BLaER1 (cell line): ENCODE data around the gene ZNF532.

Source experiments
- H3K27ac ChIP-seq: shearing (Covaris generic); formaldehyde crosslinking; 2 replicates; pipeline ENCODE4 v1.8.1; 2022
- H3K27me3 ChIP-seq: shearing (Covaris generic); formaldehyde crosslinking; 2 replicates; pipeline ENCODE4 v1.8.1; 2022
- H3K36me3 ChIP-seq: shearing (Covaris generic); formaldehyde crosslinking; 2 replicates; pipeline ENCODE4 v1.8.1; 2022
- H3K4me1 ChIP-seq: shearing (Covaris generic); formaldehyde crosslinking; 2 replicates; pipeline ENCODE4 v1.8.1; 2022
- H3K4me2 ChIP-seq: shearing (Covaris generic); formaldehyde crosslinking; 2 replicates; pipeline ENCODE4 v1.8.1; 2022
- H3K4me3 ChIP-seq: shearing (Covaris generic); formaldehyde crosslinking; 2 replicates; pipeline ENCODE4 v1.8.1; 2022
- H3K9ac ChIP-seq: shearing (Covaris generic); formaldehyde crosslinking; 2 replicates; pipeline ENCODE4 v1.8.1; 2022
- H3K9me3 ChIP-seq: shearing (Covaris generic); formaldehyde crosslinking; 2 replicates; pipeline ENCODE4 v1.8.1; 2022
- H4K20me1 ChIP-seq: shearing (Covaris generic); formaldehyde crosslinking; 2 replicates; pipeline ENCODE4 v1.8.1; 2022
- Cebpa-rat ChIP-seq: shearing (Covaris generic); IDR thresholded peaks from 2 replicates; pipeline ENCODE4 v1.8.1; 2022

Gene ZNF532

DNA sequence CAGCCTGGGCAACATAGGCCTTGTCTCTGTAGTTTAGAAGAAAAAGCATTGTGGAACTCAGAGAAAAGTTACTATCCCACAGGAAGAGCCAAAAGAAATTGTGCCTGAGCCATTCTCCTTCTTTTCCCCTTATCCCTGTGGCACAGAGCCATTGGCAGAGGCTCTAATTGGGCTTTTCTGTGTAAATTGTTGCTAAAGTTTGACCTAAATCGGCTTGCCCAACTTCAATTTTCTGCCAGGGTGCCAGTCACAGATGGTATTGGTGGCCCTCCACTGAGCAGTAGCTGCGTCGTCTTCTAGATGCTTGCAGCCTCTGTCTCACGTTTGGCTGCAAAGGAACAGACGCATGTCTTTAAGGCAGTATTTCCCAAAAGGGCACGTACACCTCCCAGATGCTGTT lies 30.3 kb downstream of the ZNF532 start:
- no peak overlapping the region for H3K9ac ChIP-seq
- H3K4me2 ChIP-seq = no peak overlapping the region
- peaks cover 34% of the 10 kb centered on the region for H3K27me3 ChIP-seq
- no peaks in the 10 kb centered on the region for H3K9me3 ChIP-seq
- TF ChIP-seq Cebpa-rat = no peak
- no peaks in the 10 kb centered on the region for H3K36me3 ChIP-seq
- H4K20me1 ChIP-seq = 0 out of 2 replicates have a peak, but pooled peaks cover 5% of the 10 kb centered on the region
- no peak overlapping the region for H3K27ac ChIP-seq
- peaks cover 19% of the 10 kb centered on the region for H3K4me1 ChIP-seq
- H3K4me3 ChIP-seq = no peak overlapping the region

DNA sequence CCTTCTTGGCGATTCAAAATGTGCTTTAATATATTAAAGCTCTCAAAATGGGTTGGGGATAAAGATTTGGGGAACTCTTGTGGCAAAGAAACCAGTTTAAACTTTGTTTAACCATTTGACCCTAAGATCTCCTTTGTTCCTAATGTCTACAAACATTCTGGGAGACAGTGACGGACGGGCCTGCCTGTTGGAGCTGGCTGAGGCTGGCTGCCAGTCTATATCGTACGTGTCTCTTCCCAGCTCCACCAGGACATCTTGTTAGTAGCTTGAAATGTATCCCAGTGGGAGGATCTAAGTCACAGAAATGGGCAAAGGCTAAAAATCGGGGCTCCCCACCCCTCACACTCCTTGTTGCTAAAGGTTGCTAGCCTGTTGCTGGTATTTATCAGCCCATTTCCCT lies 30.7 kb downstream of the ZNF532 start:
- Histone ChIP-seq H3K4me2 (no peak overlapping the region), H3K4me3 (no peak overlapping the region), H3K4me1 (peaks cover 19% of the 10 kb centered on the region), H3K9me3 (no peaks in the 10 kb centered on the region), H3K27ac (no peak overlapping the region), H3K9ac (no peak overlapping the region), H4K20me1 (0 out of 2 replicates have a peak, but pooled peaks cover 5% of the 10 kb centered on the region), H3K27me3 (peaks cover 38% of the 10 kb centered on the region), H3K36me3 (no peaks in the 10 kb centered on the region)
- no peak for TF ChIP-seq Cebpa-rat

DNA sequence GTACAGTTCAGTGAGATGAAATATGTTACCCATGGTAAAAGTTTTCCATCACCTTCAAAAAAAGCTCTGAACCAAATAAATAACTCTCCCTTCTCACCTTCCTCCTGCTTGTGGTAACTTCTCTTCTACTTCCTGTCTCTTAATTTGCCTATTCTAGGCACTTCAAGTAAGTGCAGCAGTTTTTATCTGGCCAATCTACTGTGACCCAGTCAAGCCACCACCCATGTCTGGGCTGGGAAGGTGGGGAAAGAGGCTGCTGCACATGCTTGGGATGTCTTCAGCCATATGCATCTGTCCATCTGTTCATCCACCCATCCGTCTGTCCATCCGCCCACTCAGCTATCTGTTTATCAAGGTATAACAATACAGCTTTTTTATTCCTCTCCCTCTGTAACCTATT lies 31.6 kb downstream of the ZNF532 start:
- H3K36me3 ChIP-seq = no peaks in the 10 kb centered on the region
- peaks cover 19% of the 10 kb centered on the region for H3K4me1 ChIP-seq
- no peak overlapping the region for H3K27ac ChIP-seq
- H3K27me3 ChIP-seq = peaks cover 39% of the 10 kb centered on the region
- 0 out of 2 replicates have a peak, but pooled peaks cover 5% of the 10 kb centered on the region for H4K20me1 ChIP-seq
- no peak for TF ChIP-seq Cebpa-rat
- H3K9me3 ChIP-seq = no peaks in the 10 kb centered on the region
- H3K9ac ChIP-seq = no peak overlapping the region
- no peak overlapping the region for H3K4me3 ChIP-seq
- peak overlapping the region; percentile 52 for H3K4me2 ChIP-seq

DNA sequence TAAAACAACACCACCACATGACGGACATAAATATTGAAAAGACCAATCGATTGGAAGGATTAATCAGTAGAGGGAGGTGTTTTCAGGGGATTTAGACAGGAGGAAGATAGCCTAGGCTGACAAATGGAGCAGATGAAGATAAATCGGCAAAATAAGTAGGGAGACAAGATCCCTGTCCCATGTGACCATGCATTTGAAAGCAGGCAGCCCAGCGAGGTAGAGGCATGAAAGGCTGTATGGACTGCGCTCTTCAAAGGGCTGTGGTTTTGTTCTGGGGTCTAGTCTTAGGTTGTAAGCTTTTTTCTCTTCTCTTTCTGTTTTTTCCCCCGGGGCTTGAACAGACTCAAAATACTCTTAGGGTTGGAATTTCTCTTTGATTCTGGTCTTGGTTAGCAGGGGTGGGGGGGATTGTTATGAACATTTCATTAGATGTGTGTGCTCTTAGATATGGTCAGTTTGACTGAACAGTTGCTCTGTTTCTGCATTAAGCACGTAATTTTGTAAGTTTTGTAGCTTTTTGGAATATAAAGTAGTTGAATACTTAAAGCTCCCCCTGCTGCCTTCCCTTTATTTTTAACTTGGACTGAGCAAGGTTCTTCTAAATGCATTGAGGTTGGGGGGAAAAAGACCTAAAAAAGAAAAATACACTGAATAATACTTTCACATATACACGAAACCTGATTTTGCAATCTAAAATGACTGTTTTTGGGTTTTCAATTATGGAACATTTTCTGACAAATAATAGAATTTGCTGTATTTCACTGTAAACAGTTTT lies 32.2 kb downstream of the ZNF532 start:
- TF ChIP-seq Cebpa-rat = no peak
- Histone ChIP-seq H3K9ac (no peak overlapping the region), H3K4me3 (no peak overlapping the region), H3K4me2 (peak overlapping the region; percentile 52), H3K4me1 (peaks cover 19% of the 10 kb centered on the region), H3K27ac (no peak overlapping the region), H3K36me3 (no peaks in the 10 kb centered on the region), H3K9me3 (no peaks in the 10 kb centered on the region), H3K27me3 (peaks cover 39% of the 10 kb centered on the region), H4K20me1 (0 out of 2 replicates have a peak, but pooled peaks cover 5% of the 10 kb centered on the region)

DNA sequence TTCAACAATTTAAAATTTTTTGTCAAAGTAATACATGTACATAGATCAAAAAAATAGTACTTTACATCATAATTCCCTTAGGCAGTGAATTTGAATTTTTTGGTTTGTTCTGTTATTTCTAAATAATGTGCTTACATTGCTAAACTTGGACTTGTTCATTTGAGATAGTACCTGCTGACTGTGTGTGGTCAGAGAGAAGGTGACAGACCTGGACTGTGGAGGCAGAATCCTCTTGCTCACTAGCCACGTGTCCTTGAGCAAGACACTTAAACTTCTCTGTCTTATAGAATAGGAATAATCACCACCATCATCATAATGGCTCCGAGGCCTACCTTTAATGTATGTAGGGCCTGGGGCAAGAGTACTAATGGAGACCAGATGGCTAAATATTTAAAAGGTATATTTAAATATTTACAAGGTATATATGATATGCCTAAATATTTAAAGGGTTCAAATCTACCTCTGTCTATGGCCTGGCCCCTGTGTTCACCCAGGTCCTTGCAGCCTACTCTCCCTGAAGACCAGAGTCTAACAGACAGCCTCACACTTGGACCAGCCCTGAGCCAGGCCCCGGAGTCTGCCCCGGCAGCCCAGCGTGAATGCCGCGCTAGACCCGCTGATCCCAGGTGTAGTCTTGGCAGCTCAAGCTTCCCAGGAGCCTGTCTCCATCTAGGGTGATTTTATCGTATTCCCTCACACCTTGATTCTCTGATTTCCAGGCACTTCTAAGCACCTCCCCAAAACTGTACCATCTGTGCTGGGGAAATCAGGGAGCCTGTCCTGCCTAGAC lies 33.5 kb downstream of the ZNF532 start:
- peaks cover 36% of the 10 kb centered on the region for H3K27me3 ChIP-seq
- peaks cover 19% of the 10 kb centered on the region for H3K4me1 ChIP-seq
- H3K27ac ChIP-seq = no peak overlapping the region
- H4K20me1 ChIP-seq = 0 out of 2 replicates have a peak, but pooled peaks cover 5% of the 10 kb centered on the region
- no peak for TF ChIP-seq Cebpa-rat
- no peaks in the 10 kb centered on the region for H3K9me3 ChIP-seq
- H3K36me3 ChIP-seq = no peaks in the 10 kb centered on the region
- H3K4me3 ChIP-seq = no peak overlapping the region
- H3K9ac ChIP-seq = no peak overlapping the region
- H3K4me2 ChIP-seq = no peak overlapping the region

DNA sequence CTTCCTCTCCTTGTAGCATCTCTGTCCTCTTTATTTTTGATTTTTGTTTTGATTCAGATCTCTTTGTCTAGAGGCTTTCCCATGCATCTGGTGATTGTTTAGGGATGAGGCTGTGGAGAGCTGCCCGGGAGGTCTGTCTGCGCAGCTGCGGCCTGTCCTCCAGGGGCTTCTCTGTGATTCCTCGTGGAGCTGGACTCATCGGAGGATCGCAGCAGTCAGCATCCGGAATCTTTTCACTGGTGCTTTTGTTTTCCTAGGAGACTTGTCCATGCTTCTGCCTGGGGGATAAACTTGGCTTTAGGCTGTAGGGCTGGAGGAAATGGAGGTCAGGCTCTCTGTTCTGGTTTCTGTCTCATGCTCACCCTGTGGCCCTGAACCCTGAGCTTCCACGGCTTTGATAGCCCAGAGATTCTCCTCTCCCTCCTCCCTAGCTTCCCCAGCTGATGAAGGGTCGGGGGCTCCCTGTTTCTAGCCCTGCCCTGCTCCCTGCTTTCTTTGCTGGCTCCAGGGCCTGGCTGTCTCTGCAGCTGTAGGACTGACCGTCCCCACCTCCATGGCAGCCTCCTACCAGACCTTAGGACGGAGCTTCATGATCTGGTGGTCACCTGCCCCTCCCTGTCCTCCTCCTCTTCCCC lies 35.5 kb downstream of the ZNF532 start:
- no peak overlapping the region for H3K9ac ChIP-seq
- H3K4me3 ChIP-seq = no peak overlapping the region
- TF ChIP-seq Cebpa-rat = no peak
- peaks cover 23% of the 10 kb centered on the region for H3K27me3 ChIP-seq
- no peak overlapping the region for H3K4me2 ChIP-seq
- H3K27ac ChIP-seq = no peak overlapping the region
- 0 out of 2 replicates have a peak, but pooled peaks cover 5% of the 10 kb centered on the region for H4K20me1 ChIP-seq
- no peaks in the 10 kb centered on the region for H3K36me3 ChIP-seq
- no peaks in the 10 kb centered on the region for H3K9me3 ChIP-seq
- H3K4me1 ChIP-seq = peaks cover 19% of the 10 kb centered on the region

DNA sequence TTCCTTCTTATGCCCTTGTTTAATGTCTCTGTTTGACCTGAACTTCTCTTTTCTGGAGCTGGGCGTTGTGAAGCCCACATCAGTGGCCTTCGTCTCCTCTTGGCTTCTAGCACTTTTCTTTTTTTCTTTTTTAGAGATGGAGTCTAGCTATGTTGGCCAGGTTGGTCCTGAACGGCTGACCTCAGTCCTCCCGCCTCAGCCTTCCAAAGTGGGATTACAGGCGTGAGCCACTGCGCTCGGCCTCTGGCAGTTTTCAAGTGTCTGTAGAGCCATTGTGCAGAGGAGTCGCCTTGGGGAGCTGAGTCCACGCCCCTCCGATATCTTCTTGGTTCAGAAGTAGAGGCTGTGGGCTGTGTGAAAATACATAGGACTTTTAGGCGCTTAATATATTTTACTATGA lies 36.5 kb downstream of the ZNF532 start:
- no peaks in the 10 kb centered on the region for H3K9me3 ChIP-seq
- H4K20me1 ChIP-seq = 0 out of 2 replicates have a peak, but pooled peaks cover 5% of the 10 kb centered on the region
- no peak overlapping the region for H3K4me3 ChIP-seq
- H3K4me2 ChIP-seq = no peak overlapping the region
- no peak for TF ChIP-seq Cebpa-rat
- no peak overlapping the region for H3K27ac ChIP-seq
- no peaks in the 10 kb centered on the region for H3K36me3 ChIP-seq
- no peak overlapping the region for H3K9ac ChIP-seq
- H3K27me3 ChIP-seq = peaks cover 14% of the 10 kb centered on the region; the same call in 1 of the 2 replicates
- peaks cover 15% of the 10 kb centered on the region for H3K4me1 ChIP-seq

DNA sequence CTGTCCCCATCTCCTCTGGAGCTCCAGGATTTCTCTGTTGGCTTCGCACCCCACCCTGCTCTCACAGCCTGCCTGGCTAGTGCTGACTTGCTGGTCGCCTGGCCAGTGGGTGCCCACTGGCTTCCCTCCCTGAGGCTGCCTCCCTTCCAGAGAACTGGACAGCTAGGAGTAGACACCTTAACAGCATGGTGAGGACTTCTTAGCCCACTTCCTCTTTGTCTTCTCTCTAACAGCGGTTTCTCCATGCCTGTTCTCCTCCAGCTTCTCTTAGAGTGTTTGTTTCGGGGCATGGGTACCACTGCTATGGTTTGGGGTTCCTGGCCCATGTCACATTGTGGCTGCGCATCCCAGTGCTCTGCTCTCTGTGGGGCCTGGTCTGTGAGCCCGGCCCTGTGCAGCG lies 37.1 kb downstream of the ZNF532 start:
- H3K4me2 ChIP-seq = no peak overlapping the region
- no peak overlapping the region for H3K9ac ChIP-seq
- H3K27ac ChIP-seq = no peak overlapping the region
- no peaks in the 10 kb centered on the region for H3K9me3 ChIP-seq
- H4K20me1 ChIP-seq = no peaks in the 10 kb centered on the region
- H3K27me3 ChIP-seq = peaks cover 14% of the 10 kb centered on the region; the same call in 1 of the 2 replicates
- H3K36me3 ChIP-seq = no peaks in the 10 kb centered on the region
- no peak for TF ChIP-seq Cebpa-rat
- no peak overlapping the region for H3K4me3 ChIP-seq
- H3K4me1 ChIP-seq = peaks cover 9% of the 10 kb centered on the region

DNA sequence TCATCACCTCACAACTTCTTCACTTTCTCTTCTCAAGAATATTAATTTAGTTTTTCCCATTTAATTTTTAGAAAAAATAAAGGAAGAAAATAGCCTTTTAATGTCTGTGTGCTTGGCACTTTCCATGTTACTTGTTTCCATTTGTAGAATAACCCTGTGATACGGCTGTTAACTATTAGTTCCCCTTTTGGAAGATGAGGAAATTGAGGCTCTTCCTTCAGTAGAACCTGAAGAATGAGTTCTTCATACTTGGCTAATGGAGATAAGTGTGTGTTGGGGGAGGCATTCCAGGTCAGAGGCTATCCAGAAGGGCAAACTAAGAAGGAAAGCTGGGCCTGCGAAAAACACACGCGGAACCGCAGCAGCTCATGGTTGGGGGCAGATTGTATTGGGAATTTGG lies 38.3 kb downstream of the ZNF532 start:
- Histone ChIP-seq H3K9me3 (no peaks in the 10 kb centered on the region), H3K4me3 (no peak overlapping the region), H3K27ac (no peak overlapping the region), H4K20me1 (no peaks in the 10 kb centered on the region), H3K4me1 (no peaks in the 10 kb centered on the region), H3K4me2 (no peak overlapping the region), H3K27me3 (peaks cover 14% of the 10 kb centered on the region; the same call in 1 of the 2 replicates), H3K9ac (no peak overlapping the region), H3K36me3 (no peaks in the 10 kb centered on the region)
- no peak for TF ChIP-seq Cebpa-rat

DNA sequence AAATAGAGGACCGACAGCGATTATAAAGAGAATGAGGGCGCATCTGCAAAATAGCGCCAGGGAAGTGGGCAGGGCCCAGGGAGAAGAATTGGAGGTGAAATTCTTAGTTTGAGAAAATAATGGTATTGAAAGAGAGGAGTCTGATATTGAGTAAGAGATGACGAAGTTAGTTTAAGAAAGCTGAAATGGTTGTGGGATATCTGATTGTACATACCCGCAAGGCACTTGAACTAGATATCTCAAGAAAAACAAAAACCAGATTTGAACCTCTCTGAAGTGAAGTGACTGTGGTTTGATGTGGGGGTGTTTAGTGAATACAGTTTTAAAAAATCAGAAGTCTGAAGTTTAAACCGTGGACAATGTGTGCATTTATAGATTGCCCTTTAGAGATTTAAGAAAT lies 38.9 kb downstream of the ZNF532 start:
- H3K27ac ChIP-seq = no peak overlapping the region
- H3K4me2 ChIP-seq = no peak overlapping the region
- no peak for TF ChIP-seq Cebpa-rat
- peaks cover 12% of the 10 kb centered on the region; the same call in 1 of the 2 replicates for H3K27me3 ChIP-seq
- H3K9ac ChIP-seq = no peak overlapping the region
- no peaks in the 10 kb centered on the region for H3K9me3 ChIP-seq
- H3K4me1 ChIP-seq = no peaks in the 10 kb centered on the region
- H3K4me3 ChIP-seq = no peak overlapping the region
- no peaks in the 10 kb centered on the region for H3K36me3 ChIP-seq
- H4K20me1 ChIP-seq = no peaks in the 10 kb centered on the region
